DND-41 (cell line): Measurements from ENCODE around the gene FRRS1L.
A peak's percentile ranks its signal among the peaks of the same experiment; 100 is the strongest.

Experiments used
- ATAC-seq: fragments of 200-7000 bp; cut with Tn5 transposase; 3 replicates; pipeline ENCODE4 v1.9.1; 2021; ENCODE audit warnings: low read depth; ENCODE audit not compliant: insufficient read depth
- DNase-seq: peaks from one replicate; pipeline ENCODE4 v3.0.0-alpha.2; 2020
- H2AFZ ChIP-seq: 2 replicates; pipeline ENCODE4 v1.6.0; 2012; ENCODE audit warnings: low read depth, low read length
- H3K27ac ChIP-seq: 2 replicates; pipeline ENCODE4 v1.5.1; 2012; ENCODE audit warnings: low read length, inconsistent platforms
- H3K27me3 ChIP-seq: fragments of 200-600 bp; sonication (generic); 2 replicates; pipeline ENCODE4 v1.6.0; 2012; ENCODE audit warnings: low read length, mild to moderate bottlenecking, inconsistent platforms; ENCODE audit not compliant: insufficient read depth, poor library complexity
- H3K36me3 ChIP-seq: 2 replicates; pipeline ENCODE4 v1.5.1; 2012; ENCODE audit warnings: low read length, inconsistent platforms; ENCODE audit not compliant: insufficient read depth
- H3K4me1 ChIP-seq: 2 replicates; pipeline ENCODE4 v1.5.1; 2012; ENCODE audit warnings: mild to moderate bottlenecking, low read length; ENCODE audit not compliant: insufficient read depth
- H3K4me2 ChIP-seq: 2 replicates; pipeline ENCODE4 v1.6.0; 2012; ENCODE audit warnings: mild to moderate bottlenecking, moderate library complexity, low read length, inconsistent platforms; ENCODE audit not compliant: insufficient read depth
- H3K4me3 ChIP-seq, 2 experiments: fragments of 200-600 bp in 1 of 2; shearing (Covaris generic) in 1 of 2; 2 replicates each; pipeline ENCODE4 v1.5.1; 2012 to 2016; ENCODE audit warnings: inconsistent platforms in 2 of 2, low read length in 2 of 2, mild to moderate bottlenecking in 2 of 2, low read depth in 1 of 2, moderate library complexity in 1 of 2
- H3K79me2 ChIP-seq: 2 replicates; pipeline ENCODE4 v1.6.0; 2012; ENCODE audit warnings: low read length, inconsistent platforms; ENCODE audit not compliant: insufficient read depth
- H3K9ac ChIP-seq: 2 replicates; pipeline ENCODE4 v1.6.0; 2012; ENCODE audit warnings: low read depth, mild to moderate bottlenecking, inconsistent platforms, low read length, moderate library complexity
- H3K9me3 ChIP-seq: 2 replicates; pipeline ENCODE4 v1.5.1; 2012; ENCODE audit warnings: low read length, moderate library complexity, mild to moderate bottlenecking, inconsistent platforms; ENCODE audit not compliant: insufficient read depth, severe bottlenecking
- H4K20me1 ChIP-seq: 2 replicates; pipeline ENCODE4 v1.6.0; 2012; ENCODE audit warnings: low read length; ENCODE audit not compliant: insufficient read depth
- CTCF ChIP-seq: IDR thresholded peaks from 2 replicates; pipeline ENCODE4 v1.5.1; 2012; ENCODE audit warnings: borderline replicate concordance, low read length, moderate library complexity, mild to moderate bottlenecking; ENCODE audit not compliant: poor library complexity, severe bottlenecking; ENCODE audit errors: extremely low read depth
- EZH2 ChIP-seq: IDR thresholded peaks from 3 replicates; pipeline ENCODE4 v1.6.1; 2012; ENCODE audit warnings: borderline replicate concordance, low read depth, mild to moderate bottlenecking, moderate library complexity, low read length, inconsistent platforms; ENCODE audit not compliant: severe bottlenecking

Gene FRRS1L

GRCh38 chr9:109121232-109121796 is 45.7 kb downstream of the FRRS1L start:
- Histone ChIP-seq H3K4me2 (no peak overlapping the region), H3K36me3 (peaks cover 18% of the 10 kb centered on the region), H3K27ac (peak overlapping the region; percentile 93; the same call in 1 of the 2 replicates), H3K4me3 (no peak overlapping the region), H3K27me3 (no peaks in the 10 kb centered on the region), H3K4me1 (peaks cover 56% of the 10 kb centered on the region), H2AFZ (peak overlapping the region; percentile 84), H4K20me1 (peaks cover 29% of the 10 kb centered on the region), H3K9ac (no peak overlapping the region), H3K9me3 (no peaks in the 10 kb centered on the region), H3K79me2 (peaks cover 34% of the 10 kb centered on the region)
- no peak for TF ChIP-seq EZH2
- TF ChIP-seq CTCF: no peak
- no peak for ATAC-seq
- no peak for DNase-seq

- Histone ChIP-seq H3K79me2 (peaks cover 44% of the 10 kb centered on the region), H3K9ac (peak overlapping the region; percentile 57), H3K4me2 (peak overlapping the region; percentile 63), H3K9me3 (no peaks in the 10 kb centered on the region), H2AFZ (peak overlapping the region; percentile 84), H3K4me1 (peaks cover 63% of the 10 kb centered on the region), H4K20me1 (peaks cover 36% of the 10 kb centered on the region), H3K27ac (peak overlapping the region; percentile 93), H3K36me3 (peaks cover 24% of the 10 kb centered on the region), H3K4me3 (peak overlapping the region in 1 of 2 experiments; percentile 53; a peak in 3 of 4 replicates), H3K27me3 (no peaks in the 10 kb centered on the region)
- TF ChIP-seq EZH2 (no peak), CTCF (no peak)
- ATAC-seq (no peak), DNase-seq (no peak)
Observed at GRCh38 chr9:109120204-109120789, 46.8 kb downstream of the FRRS1L start.

- peaks cover 51% of the 10 kb centered on the region for H3K79me2 ChIP-seq
- H3K9ac ChIP-seq: peak within 1 kb of the TSS; percentile 92
- DNase-seq: peak; percentile 96
- peak; percentile 86 for ATAC-seq
- peaks cover 69% of the 10 kb centered on the region for H3K4me1 ChIP-seq
- peaks cover 24% of the 10 kb centered on the region for H3K36me3 ChIP-seq
- H3K4me2 ChIP-seq: peak within 1 kb of the TSS; percentile 98
- H3K4me3 ChIP-seq: peak within 1 kb of the TSS; percentile 68 to 94
- peak within 1 kb of the TSS; percentile 93 for H3K27ac ChIP-seq
- H3K27me3 ChIP-seq: no peaks in the 10 kb centered on the region
- H3K9me3 ChIP-seq: no peaks in the 10 kb centered on the region
- peak within 1 kb of the TSS; percentile 84 for H2AFZ ChIP-seq
- no peak for TF ChIP-seq EZH2
- no peak for TF ChIP-seq CTCF
- peaks cover 38% of the 10 kb centered on the region for H4K20me1 ChIP-seq
Observed at GRCh38 chr9:109119439-109120203, 47.4 kb downstream of the FRRS1L start, which contains the start of gene TMEM245. Gene TMEM245, minus strand, starts transcription at chr9:109119947. Its CDS starts 34 bp downstream, at chr9:109119913.
